K562 (cell line): ENCODE measurements around the gene GOSR1. TPM values are rescaled to one million over a fixed set of nuclear protein-coding genes. Genes with fewer than 3 reads are reported as not detected.

Source experiments
- BRD4 ChIP-seq: fragments of 200-600 bp; sonication (generic); IDR thresholded peaks from 2 replicates; pipeline ENCODE4 v1.6.1; 2017; ENCODE audit warnings: inconsistent platforms
- CBFA2T3 ChIP-seq: fragments of 450-650 bp; IDR thresholded peaks from 2 replicates; pipeline ENCODE4 v1.6.1; 2017
- CBX2 ChIP-seq: fragments of 200-600 bp; sonication (generic); IDR thresholded peaks from one replicate; pipeline ENCODE4 v1.6.1; 2012; ENCODE audit warnings: mild to moderate bottlenecking, low read length, inconsistent platforms; ENCODE audit not compliant: insufficient read depth, poor library complexity, severe bottlenecking
- GTF2E2 ChIP-seq: fragments of 200-800 bp; sonication (Bioruptor generic); IDR thresholded peaks from 2 replicates; pipeline ENCODE4 v1.6.1; 2016; ENCODE audit warnings: missing genetic modification characterization, missing compliant biosample characterization
- MCM3 ChIP-seq: fragments of 450-650 bp; IDR thresholded peaks from 2 replicates; pipeline ENCODE4 v1.6.1; 2016
- NKRF ChIP-seq: fragments of 450-650 bp; IDR thresholded peaks from 2 replicates; pipeline ENCODE4 v1.6.1; 2016; ENCODE audit warnings: borderline replicate concordance
- SLC30A9 ChIP-seq: fragments of 250-450 bp; sonication (Bioruptor Pico); IDR thresholded peaks from 2 replicates; pipeline ENCODE4 v1.8.0; 2022; ENCODE audit warnings: mild to moderate bottlenecking, moderate library complexity
- SOX6 ChIP-seq: fragments of 450-650 bp; IDR thresholded peaks from 2 replicates; pipeline ENCODE4 v1.6.1; 2014; ENCODE audit warnings: mild to moderate bottlenecking
- THRA ChIP-seq: fragments of 450-650 bp; IDR thresholded peaks from 2 replicates; pipeline ENCODE4 v1.6.1; 2017; ENCODE audit warnings: mild to moderate bottlenecking, moderate library complexity
- ZBTB26 ChIP-seq: fragments of 450-650 bp; formaldehyde crosslinking; IDR thresholded peaks from 2 replicates; pipeline ENCODE4 v1.4.0; 2022; ENCODE audit warnings: missing genetic modification characterization
- ZFP36 ChIP-seq: fragments of 150-350 bp; IDR thresholded peaks from 2 replicates; pipeline ENCODE4 v1.6.1; 2018; ENCODE audit warnings: low read length, low read depth; ENCODE audit not compliant: partially characterized antibody
- polyA plus RNA-seq, 8 experiments: library from polyadenylated mRNA; depleted of rRNA in 4 of 8; stranded (reverse) in 5 of 8; unstranded in 3 of 8; fragments of >200 nt; fragmentation: Nextera tagmentation in 2 of 8; fragmentation: Illumina TruSeq in 1 of 8; extraction: Ambion mirVana in 2 of 8; extraction: Trizol in 1 of 8; gene quantifications; 2 replicates each; pipeline versions ENCODE4 v1.2.1 to v1.2.3, GENCODE V29; 2011 to 2014; ENCODE audit warnings: inconsistent platforms in 1 of 8, missing spikeins in 1 of 8
- total RNA-seq, 7 experiments: library from RNA; depleted of rRNA in 6 of 7; stranded (reverse); fragments of >200 nt in 6 of 7; fragmentation: Illumina TruSeq in 2 of 7; extraction: Trizol in 2 of 7; gene quantifications; 2 replicates each; pipeline versions ENCODE4 v1.2.1 to v1.2.3, GENCODE V29; 2011 to 2021; ENCODE audit warnings: low replicate concordance in 1 of 7
- TF ChIP-seq, protein P1 (sequence below): fragments of 200-600 bp; sonication (generic); IDR thresholded peaks from one replicate; pipeline ENCODE4 v1.6.1; 2012; ENCODE audit warnings: mild to moderate bottlenecking, low read depth, low read length, inconsistent platforms

GOSR1 gene
- total and polyA plus RNA-seq, 9 of the 15 experiments (the other 6 are each of a cell fraction or from before 2014, with no cell fraction given), result 17.6 to 95.5 (median 33.3) TPM

DNA sequence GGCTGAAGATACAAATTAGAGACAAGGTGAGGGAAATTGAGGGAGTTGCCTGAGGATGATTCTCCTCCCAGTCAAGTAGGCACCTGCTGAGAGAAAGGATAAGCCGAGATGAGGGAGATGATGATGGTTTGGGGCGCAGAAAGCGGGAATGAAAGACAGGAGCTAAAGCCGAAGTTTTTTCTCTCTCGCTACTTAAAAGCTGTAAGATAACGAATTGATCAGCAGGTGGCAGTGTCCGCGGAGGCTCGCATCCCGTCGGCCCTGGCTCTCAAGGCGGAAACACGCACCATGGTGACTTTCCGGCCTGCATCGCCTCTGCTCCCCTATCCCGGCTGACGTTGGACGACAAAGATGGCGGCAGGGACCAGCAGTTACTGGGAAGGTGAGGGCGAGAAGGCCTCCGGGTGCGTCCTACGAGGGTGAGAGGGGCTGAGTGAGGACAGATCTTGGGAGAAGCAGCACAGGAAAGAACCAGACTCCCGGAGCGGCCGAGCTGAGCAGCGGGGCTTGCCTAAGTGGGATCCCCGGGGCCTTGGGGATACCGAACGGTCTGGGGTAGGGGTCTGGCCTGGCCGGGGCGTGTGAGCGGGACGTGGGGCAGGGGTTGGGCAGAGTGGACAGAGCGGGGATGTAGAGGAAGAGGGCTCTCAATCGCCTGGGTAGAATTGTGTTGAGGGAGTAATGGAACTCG, at the start of gene GOSR1 (continued):
- TF ChIP-seq, protein P1, sequence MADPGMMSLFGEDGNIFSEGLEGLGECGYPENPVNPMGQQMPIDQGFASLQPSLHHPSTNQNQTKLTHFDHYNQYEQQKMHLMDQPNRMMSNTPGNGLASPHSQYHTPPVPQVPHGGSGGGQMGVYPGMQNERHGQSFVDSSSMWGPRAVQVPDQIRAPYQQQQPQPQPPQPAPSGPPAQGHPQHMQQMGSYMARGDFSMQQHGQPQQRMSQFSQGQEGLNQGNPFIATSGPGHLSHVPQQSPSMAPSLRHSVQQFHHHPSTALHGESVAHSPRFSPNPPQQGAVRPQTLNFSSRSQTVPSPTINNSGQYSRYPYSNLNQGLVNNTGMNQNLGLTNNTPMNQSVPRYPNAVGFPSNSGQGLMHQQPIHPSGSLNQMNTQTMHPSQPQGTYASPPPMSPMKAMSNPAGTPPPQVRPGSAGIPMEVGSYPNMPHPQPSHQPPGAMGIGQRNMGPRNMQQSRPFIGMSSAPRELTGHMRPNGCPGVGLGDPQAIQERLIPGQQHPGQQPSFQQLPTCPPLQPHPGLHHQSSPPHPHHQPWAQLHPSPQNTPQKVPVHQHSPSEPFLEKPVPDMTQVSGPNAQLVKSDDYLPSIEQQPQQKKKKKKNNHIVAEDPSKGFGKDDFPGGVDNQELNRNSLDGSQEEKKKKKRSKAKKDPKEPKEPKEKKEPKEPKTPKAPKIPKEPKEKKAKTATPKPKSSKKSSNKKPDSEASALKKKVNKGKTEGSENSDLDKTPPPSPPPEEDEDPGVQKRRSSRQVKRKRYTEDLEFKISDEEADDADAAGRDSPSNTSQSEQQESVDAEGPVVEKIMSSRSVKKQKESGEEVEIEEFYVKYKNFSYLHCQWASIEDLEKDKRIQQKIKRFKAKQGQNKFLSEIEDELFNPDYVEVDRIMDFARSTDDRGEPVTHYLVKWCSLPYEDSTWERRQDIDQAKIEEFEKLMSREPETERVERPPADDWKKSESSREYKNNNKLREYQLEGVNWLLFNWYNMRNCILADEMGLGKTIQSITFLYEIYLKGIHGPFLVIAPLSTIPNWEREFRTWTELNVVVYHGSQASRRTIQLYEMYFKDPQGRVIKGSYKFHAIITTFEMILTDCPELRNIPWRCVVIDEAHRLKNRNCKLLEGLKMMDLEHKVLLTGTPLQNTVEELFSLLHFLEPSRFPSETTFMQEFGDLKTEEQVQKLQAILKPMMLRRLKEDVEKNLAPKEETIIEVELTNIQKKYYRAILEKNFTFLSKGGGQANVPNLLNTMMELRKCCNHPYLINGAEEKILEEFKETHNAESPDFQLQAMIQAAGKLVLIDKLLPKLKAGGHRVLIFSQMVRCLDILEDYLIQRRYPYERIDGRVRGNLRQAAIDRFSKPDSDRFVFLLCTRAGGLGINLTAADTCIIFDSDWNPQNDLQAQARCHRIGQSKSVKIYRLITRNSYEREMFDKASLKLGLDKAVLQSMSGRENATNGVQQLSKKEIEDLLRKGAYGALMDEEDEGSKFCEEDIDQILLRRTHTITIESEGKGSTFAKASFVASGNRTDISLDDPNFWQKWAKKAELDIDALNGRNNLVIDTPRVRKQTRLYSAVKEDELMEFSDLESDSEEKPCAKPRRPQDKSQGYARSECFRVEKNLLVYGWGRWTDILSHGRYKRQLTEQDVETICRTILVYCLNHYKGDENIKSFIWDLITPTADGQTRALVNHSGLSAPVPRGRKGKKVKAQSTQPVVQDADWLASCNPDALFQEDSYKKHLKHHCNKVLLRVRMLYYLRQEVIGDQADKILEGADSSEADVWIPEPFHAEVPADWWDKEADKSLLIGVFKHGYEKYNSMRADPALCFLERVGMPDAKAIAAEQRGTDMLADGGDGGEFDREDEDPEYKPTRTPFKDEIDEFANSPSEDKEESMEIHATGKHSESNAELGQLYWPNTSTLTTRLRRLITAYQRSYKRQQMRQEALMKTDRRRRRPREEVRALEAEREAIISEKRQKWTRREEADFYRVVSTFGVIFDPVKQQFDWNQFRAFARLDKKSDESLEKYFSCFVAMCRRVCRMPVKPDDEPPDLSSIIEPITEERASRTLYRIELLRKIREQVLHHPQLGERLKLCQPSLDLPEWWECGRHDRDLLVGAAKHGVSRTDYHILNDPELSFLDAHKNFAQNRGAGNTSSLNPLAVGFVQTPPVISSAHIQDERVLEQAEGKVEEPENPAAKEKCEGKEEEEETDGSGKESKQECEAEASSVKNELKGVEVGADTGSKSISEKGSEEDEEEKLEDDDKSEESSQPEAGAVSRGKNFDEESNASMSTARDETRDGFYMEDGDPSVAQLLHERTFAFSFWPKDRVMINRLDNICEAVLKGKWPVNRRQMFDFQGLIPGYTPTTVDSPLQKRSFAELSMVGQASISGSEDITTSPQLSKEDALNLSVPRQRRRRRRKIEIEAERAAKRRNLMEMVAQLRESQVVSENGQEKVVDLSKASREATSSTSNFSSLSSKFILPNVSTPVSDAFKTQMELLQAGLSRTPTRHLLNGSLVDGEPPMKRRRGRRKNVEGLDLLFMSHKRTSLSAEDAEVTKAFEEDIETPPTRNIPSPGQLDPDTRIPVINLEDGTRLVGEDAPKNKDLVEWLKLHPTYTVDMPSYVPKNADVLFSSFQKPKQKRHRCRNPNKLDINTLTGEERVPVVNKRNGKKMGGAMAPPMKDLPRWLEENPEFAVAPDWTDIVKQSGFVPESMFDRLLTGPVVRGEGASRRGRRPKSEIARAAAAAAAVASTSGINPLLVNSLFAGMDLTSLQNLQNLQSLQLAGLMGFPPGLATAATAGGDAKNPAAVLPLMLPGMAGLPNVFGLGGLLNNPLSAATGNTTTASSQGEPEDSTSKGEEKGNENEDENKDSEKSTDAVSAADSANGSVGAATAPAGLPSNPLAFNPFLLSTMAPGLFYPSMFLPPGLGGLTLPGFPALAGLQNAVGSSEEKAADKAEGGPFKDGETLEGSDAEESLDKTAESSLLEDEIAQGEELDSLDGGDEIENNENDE, result no peak
- TF ChIP-seq NKRF (peak; percentile 70; the same call in 1 of the 2 replicates), GTF2E2 (tag) (peak; percentile 55; the same call in 1 of the 2 replicates), SLC30A9 (no peak), SOX6 (peak; percentile 57), ZFP36 (peak; percentile 13), THRA (no peak), ZBTB26 (no peak), CBFA2T3 (no peak), CBX2 (no peak), BRD4 (peak; percentile 94), MCM3 (no peak)
